Panc1 (cell line): Measurements from ENCODE around the gene DEFB123. TPM values are rescaled to one million over a fixed set of nuclear protein-coding genes. Genes with fewer than 3 reads are reported as not detected.

ENCODE experiments used
- ATAC-seq: fragments of 200-7000 bp; cut with Tn5 transposase; 2 replicates; pipeline ENCODE4 v1.9.1; 2020; ENCODE audit warnings: mild to moderate bottlenecking, moderate library complexity
- BruUV-seq: library from RNA; stranded (reverse); fragments of 400-500 nt; replicated peaks from 2 replicates; lab custom pipeline; 2021; lab: Mats Ljungman, UMichigan
- CTCF ChIA-PET: fragments of 300-600 bp; sonication (Branson Sonifier 250); formaldehyde crosslinking; loops from one replicate; lab custom pipeline; 2022; ENCODE audit warnings: antibody characterized with exemption; lab: Charles Lee
- POLR2A ChIA-PET: fragments of 300-600 bp; sonication (Branson Sonifier 250); formaldehyde crosslinking; loops from one replicate; lab custom pipeline; 2022; ENCODE audit warnings: antibody characterized with exemption; lab: Charles Lee
- DNase-seq: peaks from one replicate; pipeline ENCODE4 v3.0.0-alpha.2; 2010; ENCODE audit warnings: low read depth, low spot score
- H3K27ac ChIP-seq: 2 replicates; pipeline ENCODE4 v1.5.1; 2011; ENCODE audit warnings: mild to moderate bottlenecking, low read length, inconsistent platforms
- H3K27me3 ChIP-seq: fragments of 200-500 bp; sonication (Bioruptor generic); 2 replicates; pipeline ENCODE4 v1.6.0; 2014; ENCODE audit warnings: low read length, inconsistent platforms; ENCODE audit not compliant: control insufficient read depth, insufficient read depth
- H3K36me3 ChIP-seq: fragments of 200-500 bp; sonication (Bioruptor generic); 2 replicates; pipeline ENCODE4 v1.5.1; 2014; ENCODE audit warnings: inconsistent platforms, mild to moderate bottlenecking, low read length, moderate library complexity; ENCODE audit not compliant: control insufficient read depth, insufficient read depth
- H3K4me1 ChIP-seq: 2 replicates; pipeline ENCODE4 v1.5.1; 2011; ENCODE audit warnings: inconsistent platforms, mild to moderate bottlenecking, low read length, moderate library complexity; ENCODE audit not compliant: control insufficient read depth, insufficient read depth
- H3K4me3 ChIP-seq, 2 experiments: 2 replicates each; pipeline ENCODE4 v1.5.1; 2011 to 2012; ENCODE audit warnings: low read depth in 2 of 2, low read length in 2 of 2, mild to moderate bottlenecking in 2 of 2, inconsistent platforms in 1 of 2, moderate library complexity in 1 of 2
- H3K9me3 ChIP-seq: fragments of 200-500 bp; sonication (Bioruptor generic); 2 replicates; pipeline ENCODE4 v1.5.1; 2014; ENCODE audit warnings: low read depth, mild to moderate bottlenecking, inconsistent platforms, low read length, moderate library complexity; ENCODE audit not compliant: control insufficient read depth, insufficient read depth
- CTCF ChIP-seq: fragments of 450-650 bp; IDR thresholded peaks from 2 replicates; pipeline ENCODE4 v1.5.1; 2017; ENCODE audit warnings: mild to moderate bottlenecking
- POLR2AphosphoS5 ChIP-seq: IDR thresholded peaks from 2 replicates; pipeline ENCODE4 v1.6.1; 2012; ENCODE audit warnings: mild to moderate bottlenecking, low read depth, low read length, moderate library complexity
- REST ChIP-seq, 2 experiments: IDR thresholded peaks; 2 replicates each; pipeline ENCODE4 v1.6.1; 2011 to 2012; ENCODE audit warnings: low read depth in 2 of 2, control low read depth in 1 of 2, low read length in 1 of 2, mild to moderate bottlenecking in 1 of 2, moderate library complexity in 1 of 2; ENCODE audit not compliant: insufficient read depth in 1 of 2
- SIN3A ChIP-seq: IDR thresholded peaks from 2 replicates; pipeline ENCODE4 v1.6.1; 2012; ENCODE audit warnings: low read depth, mild to moderate bottlenecking, low read length, moderate library complexity, borderline replicate concordance; ENCODE audit not compliant: insufficient read depth
- TCF7L2 ChIP-seq: IDR thresholded peaks from 2 replicates; pipeline ENCODE4 v1.6.1; 2011; ENCODE audit warnings: mild to moderate bottlenecking, low read depth, low read length, inconsistent platforms
- in situ Hi-C: cut with HindIII; loops from 2 replicates; pipeline ENCODE4 v1.10.0; 2016; ENCODE audit warnings: low sequenced_read_pairs, low pct_unique_long_range_greater_than_20kb
- intact Hi-C: fragments of 100-400 bp; cut with micrococcal nuclease; formaldehyde crosslinking; loops from one replicate; pipeline ENCODE4 v1.10.0; 2022; ENCODE audit not compliant: unreplicated experiment
- total RNA-seq: library from RNA; stranded (reverse); gene quantifications from one replicate; pipeline ENCODE4 v1.2.1, GENCODE V29; 2021; ENCODE audit not compliant: unreplicated experiment

DEFB123 gene
- total RNA-seq, 1 experiment from 2014 or later: not detected

GRCh38 chr20:31494131-31494530, 53.7 kb downstream of the DEFB123 start:
- Histone ChIP-seq H3K9me3 (no peaks in the 10 kb centered on the region), H3K36me3 (no peaks in the 10 kb centered on the region), H3K27ac (no peak overlapping the region), H3K27me3 (peaks cover 4% of the 10 kb centered on the region; the same call in 1 of the 2 replicates), H3K4me1 (no peaks in the 10 kb centered on the region), H3K4me3 (no peak overlapping the region)
- ChIA-PET POLR2A (interaction anchor here (0.7 kb wide), 1 partner anchor 25 kb away, joined by 5 read pairs; no protein-coding TSS in a partner anchor), CTCF (interaction anchor here (0.7 to 1.1 kb wide), 2 partner anchors 9 to 168 kb away, joined by 4 to 10 read pairs; no protein-coding TSS in a partner anchor)
- in situ Hi-C loops: no loop called here
- ATAC-seq (peak; percentile 57), DNase-seq (no peak)
- no TSS peak for BruUV-seq
- intact Hi-C loops: loop anchor here (10.0 kb wide), 1 partner anchor 169 kb away; no protein-coding TSS in a partner anchor
- TF ChIP-seq POLR2AphosphoS5 (no peak), CTCF (peak; percentile 83)

- intact Hi-C loops (loop anchor here (10.0 kb wide), 1 partner anchor 172 kb away; no protein-coding TSS in a partner anchor), in situ Hi-C loops (no loop called here)
- CTCF ChIA-PET: interaction anchor here (0.9 kb wide), 1 partner anchor 24 kb away, joined by 3 read pairs; no protein-coding TSS in a partner anchor
- Histone ChIP-seq H3K27me3 (peaks cover 4% of the 10 kb centered on the region; the same call in 1 of the 2 replicates), H3K36me3 (no peaks in the 10 kb centered on the region), H3K27ac (no peak overlapping the region), H3K9me3 (no peaks in the 10 kb centered on the region), H3K4me1 (no peaks in the 10 kb centered on the region), H3K4me3 (0 out of 4 replicates have a peak overlapping the region, but pooled peaks of 1 of the 2 experiments have one; percentile 2)
- DNase-seq: no peak
- POLR2A ChIA-PET: no interaction called here
- no TSS peak for BruUV-seq
- ATAC-seq: peak; percentile 49
- TF ChIP-seq TCF7L2: no peak
- no peak for TF ChIP-seq SIN3A
- TF ChIP-seq REST (IDR thresholded peaks at IDR 0.05; ENCODE audit: insufficient read depth in 1 of 2, low read depth in 2 of 2, low read length in 1 of 2): no peak
- no peak for TF ChIP-seq POLR2AphosphoS5
- TF ChIP-seq CTCF: no peak
These were observed 56.4 kb downstream of the DEFB123 start for GRCh38 chr20:31496761-31497295.
